Activated CD8-positive, alpha-beta memory T cell treated with anti-CD3 and anti-CD28 coated beads, Interleukin-2, amount 50 U/mL, for 1 hour (primary cell): ENCODE measurements around the gene RAB40AL.
"Not testable (repeated sequence)": the region's sequence is repeated elsewhere in the genome, so short reads cannot be mapped to it uniquely, and the experiment has no call there.

Source experiments
- DNase-seq: peaks from one replicate; pipeline ENCODE4 v3.0.0-alpha.2; 2020; ENCODE audit errors: extremely low read depth

RAB40AL gene

GRCh38 chrX:102936972-102937371 is at the start of gene RAB40AL:
Gene RAB40AL (plus strand): TSS chrX:102937272. CDS start chrX:102937319, 47 bp downstream.
- DNase-seq = not testable (repeated sequence)

GRCh38 chrX:102887687-102888086 is 49.4 kb upstream of the RAB40AL start:
- no peak for DNase-seq

GRCh38 chrX:102892103-102892502 is 45.0 kb upstream of the RAB40AL start:
- DNase-seq = no peak

GRCh38 chrX:102899940-102900916 is 36.8 kb upstream of the RAB40AL start:
- peak; percentile 20 for DNase-seq

- DNase-seq = no peak
Observed at GRCh38 chrX:102902355-102902754, 34.7 kb upstream of the RAB40AL start.

GRCh38 chrX:102930990-102931756 is 5.9 kb upstream of the RAB40AL start:
- no peak for DNase-seq

- no peak for DNase-seq
Observed at GRCh38 chrX:102934624-102935023, 2.4 kb upstream of the RAB40AL start.

- DNase-seq = peak; percentile 4
Observed at GRCh38 chrX:102950908-102951866, 14.1 kb downstream of the RAB40AL start.

GRCh38 chrX:102957751-102958150 is 20.7 kb downstream of the RAB40AL start:
- DNase-seq = no peak

- DNase-seq = no peak
Observed at GRCh38 chrX:102958794-102959193, 21.7 kb downstream of the RAB40AL start.

GRCh38 chrX:102959471-102959870 is 22.4 kb downstream of the RAB40AL start:
- DNase-seq = no peak

- no peak for DNase-seq
Observed at GRCh38 chrX:102963955-102964354, 26.9 kb downstream of the RAB40AL start.

GRCh38 chrX:102964940-102965339 is 27.9 kb downstream of the RAB40AL start:
- no peak for DNase-seq

- no peak for DNase-seq
Observed at GRCh38 chrX:102966701-102967100, 29.6 kb downstream of the RAB40AL start.

GRCh38 chrX:102968216-102968615 is 31.1 kb downstream of the RAB40AL start:
- no peak for DNase-seq

GRCh38 chrX:102971536-102971935 is 34.5 kb downstream of the RAB40AL start:
- DNase-seq = not testable (repeated sequence)

- no peak for DNase-seq
Observed at GRCh38 chrX:102975016-102975415, 37.9 kb downstream of the RAB40AL start.

- DNase-seq = no peak
Observed at GRCh38 chrX:102976286-102976685, 39.2 kb downstream of the RAB40AL start.

- no peak for DNase-seq
Observed at GRCh38 chrX:102976793-102977495, 39.9 kb downstream of the RAB40AL start.

- DNase-seq = no peak
Observed at GRCh38 chrX:102978594-102978993, 41.5 kb downstream of the RAB40AL start.

GRCh38 chrX:102979536-102979935 is 42.5 kb downstream of the RAB40AL start:
- no peak for DNase-seq
